ENCODE results near the gene PLD5. TPM values are rescaled to one million over a fixed set of nuclear protein-coding genes. Genes with fewer than 3 reads are reported as not detected.
"Not testable (repeated sequence)": the region's sequence is repeated elsewhere in the genome, so short reads cannot be mapped to it uniquely, and the experiment has no call there.

PLD5 gene
- total RNA-seq, 1 donor = under 0.01 TPM

DNA sequence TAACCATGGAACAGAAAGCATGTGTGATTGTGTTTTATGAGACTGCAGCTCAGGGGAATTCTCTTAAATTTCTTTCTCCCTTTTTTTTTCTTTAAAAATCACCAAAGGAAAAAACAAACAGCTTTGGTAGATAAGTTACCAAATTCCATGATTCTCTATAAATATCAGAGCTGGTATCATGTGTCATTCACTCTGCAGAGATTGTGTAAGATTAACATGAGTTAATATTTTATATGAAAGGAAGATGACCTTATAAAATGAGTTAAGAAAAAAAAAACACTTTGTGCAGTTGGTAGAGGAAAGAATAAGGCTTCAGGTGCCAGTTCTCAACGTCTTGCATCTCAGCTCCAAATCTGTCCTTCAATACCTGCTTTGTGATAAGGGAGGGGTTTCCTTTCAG, 287.4 kb downstream of the PLD5 start:
- Histone ChIP-seq H3K27me3 (ENCODE audit: insufficient read depth, low read length) (no peaks in the 10 kb centered on the region), H3K4me1 (ENCODE audit: insufficient read depth, low read length) (no peaks in the 10 kb centered on the region), H3K9me3 (ENCODE audit: low read depth, low read length) (no peaks in the 10 kb centered on the region), H3K4me3 (ENCODE audit: low read length) (no peak overlapping the region)

DNA sequence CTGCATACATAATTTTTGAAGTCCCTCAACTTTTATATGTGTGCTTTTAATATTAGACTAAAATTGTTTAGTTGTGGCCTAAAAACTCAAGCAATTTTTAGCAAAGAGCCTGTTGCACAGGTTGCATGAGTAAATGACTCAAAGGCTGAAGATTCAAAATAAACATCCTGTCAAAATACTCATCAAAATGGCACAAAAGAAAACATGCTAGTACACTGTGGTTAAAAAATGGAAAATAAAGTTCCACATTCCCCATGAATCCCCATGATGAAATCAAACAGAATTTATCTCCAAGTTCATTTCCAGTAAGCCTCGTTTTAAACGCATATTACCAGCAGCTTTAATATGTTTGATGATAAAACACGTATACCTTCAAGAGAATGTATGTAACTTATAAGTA, 295.5 kb downstream of the PLD5 start:
- H3K4me1 ChIP-seq (ENCODE audit: insufficient read depth, low read length) = no peaks in the 10 kb centered on the region
- H3K9me3 ChIP-seq (ENCODE audit: low read depth, low read length) = no peaks in the 10 kb centered on the region
- H3K4me3 ChIP-seq (ENCODE audit: low read length) = no peak overlapping the region
- H3K27me3 ChIP-seq (ENCODE audit: insufficient read depth, low read length) = no peaks in the 10 kb centered on the region

DNA sequence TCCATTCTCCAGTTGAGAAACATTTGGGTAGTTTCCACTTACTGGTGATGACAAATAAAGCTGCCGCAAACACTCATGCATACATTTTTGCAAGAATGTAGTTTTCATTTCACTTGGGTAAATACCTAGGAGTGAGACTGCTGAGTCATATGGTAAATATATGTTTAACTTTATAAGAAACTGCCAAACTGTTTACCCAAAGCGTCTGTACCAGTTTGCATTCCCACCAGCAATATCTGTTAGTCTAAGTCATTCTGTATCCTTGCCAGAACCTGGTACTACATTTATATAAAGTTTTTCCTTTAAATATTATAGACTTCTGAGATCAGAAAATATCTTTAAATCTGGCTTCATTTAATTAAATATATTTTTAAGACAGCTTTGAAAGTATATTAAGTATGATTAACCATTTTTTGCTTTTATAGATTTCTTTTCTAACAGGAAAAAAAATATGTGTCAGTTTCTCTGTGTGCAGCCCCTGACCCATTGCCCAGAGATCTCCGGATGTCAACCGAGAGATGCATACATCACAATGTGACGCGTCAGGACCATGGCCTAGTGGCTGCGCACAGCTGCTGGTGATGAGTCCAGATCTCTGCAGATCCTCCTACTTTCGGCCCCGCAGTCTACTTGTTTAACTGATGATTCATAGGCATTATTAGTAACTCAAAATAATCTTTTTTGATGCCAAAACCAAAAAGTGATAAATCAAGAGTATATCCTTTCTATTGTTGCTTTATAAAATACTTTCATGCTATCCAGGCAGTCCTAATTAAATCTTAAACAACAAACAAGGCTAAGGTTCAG, 298.5 kb downstream of the PLD5 start:
- Histone ChIP-seq H3K4me3 (ENCODE audit: low read length) (no peak overlapping the region), H3K4me1 (ENCODE audit: insufficient read depth, low read length) (no peaks in the 10 kb centered on the region), H3K27me3 (ENCODE audit: insufficient read depth, low read length) (no peaks in the 10 kb centered on the region), H3K9me3 (ENCODE audit: low read depth, low read length) (no peaks in the 10 kb centered on the region)

DNA sequence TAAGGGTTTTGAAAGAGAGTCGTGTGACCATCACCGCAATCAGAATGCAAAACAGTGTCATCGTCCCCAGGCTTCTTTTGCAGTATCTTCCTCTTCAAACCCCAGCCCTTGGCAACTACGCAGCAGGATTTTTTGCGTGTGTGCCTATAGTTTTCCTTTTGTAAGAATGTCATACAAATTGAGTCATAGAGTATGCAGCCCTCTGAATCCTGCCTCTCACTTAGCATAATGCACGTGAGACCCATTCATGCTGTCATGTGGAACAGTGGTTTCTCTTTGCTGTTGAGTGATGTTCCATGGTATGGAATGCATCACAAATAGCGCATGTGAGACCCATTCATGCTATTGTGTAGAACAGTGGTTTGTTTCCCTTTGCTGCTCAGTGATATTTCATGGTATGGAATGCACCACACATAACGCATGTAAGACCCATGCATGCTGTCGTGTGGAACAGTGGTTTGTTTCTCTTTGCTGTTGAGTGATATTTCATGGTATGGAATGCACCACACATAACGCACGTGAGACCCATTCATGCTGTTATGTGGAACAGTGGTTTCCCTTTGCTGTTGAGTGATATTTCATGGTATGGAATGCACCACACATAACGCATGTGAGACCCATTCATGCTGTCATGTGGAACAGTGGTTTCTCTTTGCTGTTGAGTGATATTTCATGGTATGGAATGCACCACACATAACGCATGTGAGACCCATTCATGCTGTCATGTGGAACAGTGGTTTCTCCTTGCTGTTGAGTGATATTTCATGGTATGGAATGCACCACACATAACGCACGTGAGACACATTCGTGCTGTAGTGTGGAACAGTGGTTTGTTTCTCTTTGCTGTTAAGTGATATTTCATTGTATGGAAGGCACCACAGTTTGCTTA, 299.4 kb downstream of the PLD5 start:
- H3K9me3 ChIP-seq (ENCODE audit: low read depth, low read length); H3K4me1 ChIP-seq (ENCODE audit: insufficient read depth, low read length); H3K4me3 ChIP-seq (ENCODE audit: low read length); H3K27me3 ChIP-seq (ENCODE audit: insufficient read depth, low read length): not testable (repeated sequence)

DNA sequence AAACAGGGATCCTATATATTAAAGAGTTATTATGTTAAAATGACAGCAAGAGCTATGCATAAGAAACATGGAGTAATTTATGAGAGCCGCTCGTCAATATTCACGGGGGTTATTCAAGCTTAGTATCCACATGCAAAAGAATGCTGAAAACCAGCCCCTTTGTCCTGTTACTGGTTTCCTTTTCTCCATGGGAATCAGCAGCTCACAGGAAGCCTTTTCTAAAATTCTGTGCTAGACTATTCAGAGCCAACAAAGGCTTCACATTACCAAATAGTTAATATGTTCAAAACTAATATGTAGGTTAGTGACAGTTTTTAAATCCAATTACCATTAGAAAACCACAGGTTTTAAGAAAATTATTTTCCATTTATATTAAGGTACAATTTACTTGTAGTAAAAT, 300.0 kb downstream of the PLD5 start:
- no peaks in the 10 kb centered on the region for H3K27me3 ChIP-seq (ENCODE audit: insufficient read depth, low read length)
- no peak overlapping the region for H3K4me3 ChIP-seq (ENCODE audit: low read length)
- no peaks in the 10 kb centered on the region for H3K9me3 ChIP-seq (ENCODE audit: low read depth, low read length)
- no peaks in the 10 kb centered on the region for H3K4me1 ChIP-seq (ENCODE audit: insufficient read depth, low read length)

DNA sequence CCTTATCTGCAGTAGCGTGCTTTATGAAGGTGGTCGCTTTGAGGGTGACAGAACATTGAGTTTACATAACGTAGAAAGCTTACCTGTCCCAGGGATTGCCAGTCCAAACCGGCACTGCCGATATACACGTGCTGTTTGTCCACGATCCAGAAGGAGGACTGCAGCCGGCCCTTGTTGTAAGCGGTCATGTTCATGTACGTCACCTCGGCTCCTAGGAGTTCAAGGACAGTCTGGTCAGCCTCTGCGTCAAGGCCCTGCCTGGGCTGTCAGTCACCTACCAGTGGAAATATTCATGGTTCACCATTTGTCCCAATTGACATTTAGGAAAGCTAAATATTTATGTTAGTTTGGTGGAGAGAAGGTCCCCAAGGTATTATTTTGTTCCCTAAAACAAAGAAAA, 304.6 kb downstream of the PLD5 start:
- Histone ChIP-seq H3K4me1 (ENCODE audit: insufficient read depth, low read length) (no peaks in the 10 kb centered on the region), H3K9me3 (ENCODE audit: low read depth, low read length) (no peaks in the 10 kb centered on the region), H3K4me3 (ENCODE audit: low read length) (no peak overlapping the region), H3K27me3 (ENCODE audit: insufficient read depth, low read length) (no peaks in the 10 kb centered on the region)

DNA sequence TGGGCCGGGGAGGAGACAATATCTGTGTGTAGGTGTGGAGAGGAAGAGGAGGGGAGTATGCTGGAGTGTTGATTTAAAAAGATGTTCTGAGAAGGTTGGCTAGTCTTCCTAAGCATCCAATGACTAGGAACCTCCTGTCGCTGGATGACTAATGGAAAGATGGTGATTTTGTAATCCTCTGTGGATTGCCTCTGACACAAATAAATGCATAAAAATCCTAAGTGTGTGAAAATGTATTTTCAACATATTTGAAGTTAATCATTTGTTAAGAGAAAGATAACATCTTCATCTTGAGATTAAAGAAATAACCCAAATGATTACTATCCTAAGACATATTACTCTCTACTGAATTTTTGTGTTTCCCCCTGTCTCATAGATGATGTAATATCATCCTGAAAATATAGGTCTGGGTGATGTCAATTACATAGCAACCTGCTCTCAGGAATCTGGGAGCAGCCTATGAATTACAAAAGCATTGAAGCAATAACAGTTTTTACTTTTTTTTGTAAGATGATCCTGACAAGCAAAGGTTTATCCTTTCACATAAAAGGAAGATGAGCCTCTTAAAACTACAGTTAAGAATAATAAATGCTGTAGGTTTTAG, 305.1 kb downstream of the PLD5 start:
- H3K4me3 ChIP-seq (ENCODE audit: low read length) = no peak overlapping the region
- no peaks in the 10 kb centered on the region for H3K4me1 ChIP-seq (ENCODE audit: insufficient read depth, low read length)
- H3K27me3 ChIP-seq (ENCODE audit: insufficient read depth, low read length) = no peaks in the 10 kb centered on the region
- no peaks in the 10 kb centered on the region for H3K9me3 ChIP-seq (ENCODE audit: low read depth, low read length)

DNA sequence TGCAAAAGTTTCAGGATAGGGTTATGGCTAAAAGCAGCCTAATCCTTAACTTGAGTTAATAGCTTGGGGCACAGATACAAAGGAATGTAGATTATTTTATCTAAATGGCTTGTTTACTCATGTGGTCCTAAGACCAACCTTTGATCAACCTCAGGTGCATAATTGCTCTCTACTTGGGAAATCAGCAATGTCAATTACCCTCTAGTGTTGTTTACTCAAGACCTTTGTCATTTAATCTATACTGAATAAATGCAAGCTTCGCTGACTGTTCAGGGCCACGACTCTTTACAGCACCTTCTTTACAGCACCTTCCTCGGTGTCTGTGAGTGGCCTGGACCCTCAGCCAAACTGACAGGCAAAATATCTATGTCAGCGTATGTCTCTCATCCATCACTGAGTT, 308.1 kb downstream of the PLD5 start:
- no peaks in the 10 kb centered on the region for H3K9me3 ChIP-seq (ENCODE audit: low read depth, low read length)
- H3K4me1 ChIP-seq (ENCODE audit: insufficient read depth, low read length) = no peaks in the 10 kb centered on the region
- no peaks in the 10 kb centered on the region for H3K27me3 ChIP-seq (ENCODE audit: insufficient read depth, low read length)
- H3K4me3 ChIP-seq (ENCODE audit: low read length) = no peak overlapping the region

DNA sequence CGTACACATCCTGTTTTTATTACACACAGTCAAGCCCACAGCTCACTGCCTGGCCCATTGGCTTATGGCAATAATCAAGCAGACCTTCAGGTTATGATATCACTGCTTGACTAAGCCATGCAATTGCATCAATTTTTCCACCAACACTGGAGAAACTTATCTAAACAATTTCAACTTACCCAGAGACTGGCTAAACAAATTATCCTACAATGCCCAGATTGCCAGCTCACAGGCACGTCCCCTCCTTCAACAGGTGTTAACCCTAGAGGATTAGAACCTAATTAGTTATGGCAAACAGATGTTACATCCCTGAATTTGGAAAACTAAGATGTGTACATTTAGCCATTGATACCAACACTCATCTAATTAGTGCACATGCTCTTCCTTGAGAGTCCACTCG, 310.0 kb downstream of the PLD5 start:
- not testable (repeated sequence) for H3K4me3 ChIP-seq (ENCODE audit: low read length); H3K4me1 ChIP-seq (ENCODE audit: insufficient read depth, low read length); H3K9me3 ChIP-seq (ENCODE audit: low read depth, low read length); H3K27me3 ChIP-seq (ENCODE audit: insufficient read depth, low read length)

DNA sequence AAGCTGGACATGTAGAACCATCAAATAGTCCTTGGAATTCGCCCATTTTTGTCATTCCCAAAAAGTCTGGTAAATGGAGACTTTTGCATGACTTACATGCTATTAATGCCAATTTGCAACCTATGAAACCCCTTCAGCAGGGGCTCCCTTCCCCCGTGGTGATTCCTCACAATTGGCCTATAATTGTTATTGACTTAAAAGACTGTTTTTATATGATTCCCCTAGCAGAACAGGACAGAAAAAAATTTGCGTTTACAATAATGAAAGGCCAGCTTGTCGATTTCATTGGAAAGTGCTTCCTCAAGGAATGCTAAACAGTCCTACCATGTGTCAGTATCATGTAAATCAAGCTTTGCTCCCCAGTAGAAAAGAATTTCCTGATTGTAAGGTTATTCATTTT, 311.5 kb downstream of the PLD5 start:
- H3K27me3 ChIP-seq (ENCODE audit: insufficient read depth, low read length); H3K4me1 ChIP-seq (ENCODE audit: insufficient read depth, low read length); H3K9me3 ChIP-seq (ENCODE audit: low read depth, low read length): not testable (repeated sequence)

DNA sequence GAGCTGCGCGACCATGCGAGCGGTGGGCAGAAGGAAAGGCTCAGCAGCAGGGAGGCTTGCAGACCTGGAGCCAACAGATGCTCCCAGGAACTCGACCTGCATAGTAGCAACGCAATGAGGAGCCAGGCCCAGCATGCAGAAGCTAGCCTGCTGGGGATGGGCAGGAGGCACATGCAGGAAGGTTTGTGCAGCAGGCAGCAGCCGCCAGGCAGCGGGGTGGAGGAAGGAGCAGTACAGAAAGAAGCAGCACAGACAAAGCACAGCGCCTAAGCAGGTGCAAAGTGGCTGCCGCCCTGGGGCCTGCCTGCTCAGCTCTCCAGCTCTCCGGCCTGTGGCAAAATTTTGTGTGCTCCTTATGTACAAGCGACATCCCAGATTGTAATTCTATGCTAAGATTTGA, 312.1 kb downstream of the PLD5 start:
- H3K27me3 ChIP-seq (ENCODE audit: insufficient read depth, low read length) = no peaks in the 10 kb centered on the region
- H3K4me3 ChIP-seq (ENCODE audit: low read length) = no peak overlapping the region
- no peaks in the 10 kb centered on the region for H3K4me1 ChIP-seq (ENCODE audit: insufficient read depth, low read length)
- no peaks in the 10 kb centered on the region for H3K9me3 ChIP-seq (ENCODE audit: low read depth, low read length)

More for the DNA sequence above, 311.5 kb downstream of the PLD5 start:
- not testable (repeated sequence) for H3K4me3 ChIP-seq (ENCODE audit: low read length)

DNA sequence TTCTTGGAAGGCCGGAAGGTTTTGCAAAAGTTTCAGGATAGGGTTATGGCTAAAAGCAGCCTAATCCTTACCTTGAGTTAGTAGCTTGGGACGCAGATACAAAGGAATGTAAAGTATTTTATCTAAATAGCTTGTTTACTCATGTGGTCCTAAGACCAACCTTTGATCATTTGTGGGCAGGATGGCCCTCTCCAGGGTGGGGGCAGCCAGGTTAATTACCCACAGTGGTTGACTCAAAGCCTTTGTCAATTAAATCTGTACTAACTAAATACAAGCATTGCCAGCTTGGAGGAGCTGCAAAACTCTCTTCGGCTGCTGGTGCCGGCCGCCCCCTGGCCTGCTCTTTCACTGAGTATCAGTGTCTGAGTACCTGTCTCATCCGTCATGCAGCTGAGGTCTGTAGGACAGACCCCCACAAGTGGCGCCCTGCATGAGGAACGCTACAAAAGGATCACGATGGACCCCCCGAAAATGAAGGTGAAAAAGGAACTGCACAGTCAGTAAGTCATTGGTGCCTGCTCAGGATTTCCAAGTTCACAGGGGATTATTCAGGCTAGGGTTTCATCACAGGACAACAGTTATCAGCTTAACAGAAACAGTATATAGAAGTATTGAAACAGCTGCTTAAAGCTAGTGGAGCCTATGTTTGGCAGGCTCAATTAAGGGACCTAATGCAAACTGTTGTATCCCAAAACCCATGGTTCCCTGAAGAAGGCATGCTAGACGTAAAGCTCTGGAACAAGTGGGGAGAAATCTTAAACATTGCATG, 313.1 kb downstream of the PLD5 start:
- Histone ChIP-seq H3K9me3 (ENCODE audit: low read depth, low read length) (no peaks in the 10 kb centered on the region), H3K4me1 (ENCODE audit: insufficient read depth, low read length) (no peaks in the 10 kb centered on the region), H3K27me3 (ENCODE audit: insufficient read depth, low read length) (no peaks in the 10 kb centered on the region), H3K4me3 (ENCODE audit: low read length) (no peak overlapping the region)

DNA sequence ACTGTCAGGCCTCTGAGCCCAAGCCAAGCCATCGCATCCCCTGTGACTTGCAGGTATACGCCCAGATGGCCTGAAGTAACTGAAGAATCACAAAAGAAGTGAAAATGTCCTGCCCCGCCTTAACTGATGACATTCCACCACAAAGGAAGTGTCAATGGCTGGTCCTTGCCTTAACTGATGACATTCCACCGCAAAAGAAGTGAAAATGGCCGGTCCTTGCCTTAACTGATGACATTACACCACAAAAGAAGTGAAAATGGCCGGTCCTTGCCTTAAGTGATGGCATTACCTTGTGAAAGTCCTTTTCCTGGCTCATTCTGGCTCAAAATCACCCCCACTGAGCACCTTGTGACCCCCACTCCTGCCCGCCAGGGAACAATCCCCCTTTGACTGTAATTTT, 314.2 kb downstream of the PLD5 start:
- H3K27me3 ChIP-seq (ENCODE audit: insufficient read depth, low read length); H3K4me3 ChIP-seq (ENCODE audit: low read length): not testable (repeated sequence)

DNA sequence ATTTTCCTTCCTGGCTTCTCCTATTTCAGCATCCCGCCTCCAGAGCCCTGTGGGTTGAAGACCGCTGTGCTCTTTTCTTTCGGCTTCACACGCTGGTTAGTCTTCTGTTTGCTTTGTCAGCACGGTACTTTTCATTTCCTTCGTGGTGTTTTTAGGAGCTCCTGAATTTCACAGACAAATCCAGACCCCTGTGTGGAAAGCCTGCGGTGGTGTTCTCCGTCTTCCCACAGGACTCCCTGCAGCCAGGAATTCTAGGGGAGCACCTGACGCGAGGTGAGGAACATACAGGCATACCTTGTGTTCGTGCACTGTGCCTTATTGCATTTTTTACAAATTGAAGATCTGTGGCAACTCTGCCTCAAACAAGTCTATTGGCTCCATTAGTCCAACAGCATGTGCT, 315.4 kb downstream of the PLD5 start:
- no peaks in the 10 kb centered on the region for H3K4me1 ChIP-seq (ENCODE audit: insufficient read depth, low read length)
- no peak overlapping the region for H3K4me3 ChIP-seq (ENCODE audit: low read length)
- H3K9me3 ChIP-seq (ENCODE audit: low read depth, low read length) = no peaks in the 10 kb centered on the region
- no peaks in the 10 kb centered on the region for H3K27me3 ChIP-seq (ENCODE audit: insufficient read depth, low read length)

More for the DNA sequence above, 314.2 kb downstream of the PLD5 start:
- not testable (repeated sequence) for H3K4me1 ChIP-seq (ENCODE audit: insufficient read depth, low read length); H3K9me3 ChIP-seq (ENCODE audit: low read depth, low read length)

DNA sequence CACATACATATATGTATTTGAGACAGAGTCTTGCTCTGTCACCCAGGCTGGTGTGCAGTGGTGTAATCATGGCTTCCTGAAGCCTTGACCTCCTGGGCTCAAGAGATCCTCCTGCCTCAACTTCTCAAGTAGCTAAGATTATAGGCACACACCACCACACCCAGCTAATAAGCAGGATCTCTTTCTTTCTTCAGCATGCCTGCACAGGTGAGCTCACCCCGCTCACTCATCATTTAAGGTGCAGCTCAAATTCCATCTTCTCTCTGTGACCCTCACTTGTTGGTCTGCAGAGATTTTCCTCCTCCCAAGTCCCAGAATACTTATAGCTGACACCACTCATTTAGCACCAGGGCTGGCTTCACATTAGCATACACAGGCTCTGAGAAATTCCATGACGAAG, 316.5 kb downstream of the PLD5 start:
- Histone ChIP-seq H3K4me3 (ENCODE audit: low read length) (no peak overlapping the region), H3K9me3 (ENCODE audit: low read depth, low read length) (no peaks in the 10 kb centered on the region), H3K4me1 (ENCODE audit: insufficient read depth, low read length) (no peaks in the 10 kb centered on the region), H3K27me3 (ENCODE audit: insufficient read depth, low read length) (no peaks in the 10 kb centered on the region)

All from mononuclear cell (primary cell).